K562 (cell line): ENCODE data around the gene LBHD2. TPM values are rescaled to one million over a fixed set of nuclear protein-coding genes. Genes with fewer than 3 reads are reported as not detected.

Experiments used
- ATAC-seq: fragments of 200-7000 bp; cut with Tn5 transposase; 3 replicates; pipeline ENCODE4 v1.9.1; 2020; ENCODE audit warnings: moderate library complexity
- BruUV-seq: library from RNA; stranded (reverse); fragments of 400-500 nt; replicated peaks from 2 replicates; lab custom pipeline; 2021; lab: Mats Ljungman, UMichigan
- CTCF ChIA-PET: fragments of 300-600 bp; formaldehyde crosslinking; extraction: SDS; loops from one replicate; lab custom pipeline; 2021; ENCODE audit warnings: low intra/inter-chr PET ratio; lab: Yijun Ruan, JAX
- POLR2A ChIA-PET: fragments of 300-600, 350-650 bp; sonication (Branson Sonifier 250); formaldehyde crosslinking; extraction: SDS; loops from one replicate; lab custom pipeline; 2021; ENCODE audit warnings: antibody characterized with exemption, inconsistent platforms; lab: Yijun Ruan, JAX
- DNase-seq, 4 experiments: peaks; one replicate each; pipeline versions ENCODE4 v3.0.0 to v3.0.0-alpha.2; 2011 to 2018; ENCODE audit warnings: low spot score in 3 of 4, mixed read lengths in 3 of 4; ENCODE audit errors: extremely low read depth in 1 of 4
- FAIRE-seq: peaks from 2 replicates; lab custom pipeline; 2011; peaks lifted over from hg19 to GRCh38; lab: Jason Lieb, UNC
- H2AFZ ChIP-seq: 2 replicates; pipeline ENCODE4 v1.6.0; 2011; ENCODE audit warnings: low read depth, low read length, control low read depth, inconsistent platforms
- H3K27ac ChIP-seq: fragments of 200-600 bp; 3 replicates; pipeline ENCODE4 v1.8.0; 2011; ENCODE audit warnings: low read depth, mild to moderate bottlenecking, control low read depth, inconsistent platforms, low read length, moderate library complexity, mixed read lengths; ENCODE audit errors: extremely low read depth
- H3K27me3 ChIP-seq, 2 experiments: fragments of 300-600 bp in 1 of 2; 2 replicates in 1 of 2; 3 replicates in 1 of 2; pipeline versions ENCODE4 v1.6.0 to v1.8.0; 2011; ENCODE audit warnings: inconsistent platforms in 2 of 2, low read length in 2 of 2, mild to moderate bottlenecking in 1 of 2, mixed read lengths in 1 of 2, moderate library complexity in 1 of 2; ENCODE audit not compliant: control insufficient read depth in 2 of 2, insufficient read depth in 2 of 2
- H3K36me3 ChIP-seq: fragments of 300-600 bp; 3 replicates; pipeline ENCODE4 v1.8.0; 2011; ENCODE audit warnings: mild to moderate bottlenecking, low read length, inconsistent platforms; ENCODE audit not compliant: control insufficient read depth, insufficient read depth
- H3K4me1 ChIP-seq, 2 experiments: fragments of 200-600 bp in 1 of 2; replicated peaks in 1 of 2; 2 replicates in 1 of 2; 3 replicates in 1 of 2; pipeline versions ENCODE4 v1.5.1 to v1.8.0; 2011; ENCODE audit warnings: inconsistent platforms in 2 of 2, low read length in 2 of 2, mild to moderate bottlenecking in 1 of 2, mixed read lengths in 1 of 2, moderate library complexity in 1 of 2; ENCODE audit not compliant: control insufficient read depth in 2 of 2, insufficient read depth in 2 of 2
- H3K4me2 ChIP-seq: 2 replicates; pipeline ENCODE4 v1.6.1; 2011; ENCODE audit warnings: low read length, control low read depth, inconsistent platforms, mixed read lengths; ENCODE audit not compliant: insufficient read depth
- H3K4me3 ChIP-seq: fragments of 200-600 bp; sonication (generic), shearing (Covaris generic); 2 replicates; pipeline ENCODE4 v1.5.1; 2016; ENCODE audit warnings: control low read depth, inconsistent platforms
- H3K79me2 ChIP-seq: fragments of 200-600 bp; 3 replicates; pipeline ENCODE4 v1.8.0; 2011; ENCODE audit warnings: low read length, inconsistent platforms; ENCODE audit not compliant: control insufficient read depth, insufficient read depth
- H3K9ac ChIP-seq, 2 experiments: 2 replicates each; pipeline versions ENCODE4 v1.6.0 to v1.6.1; 2011; ENCODE audit warnings: low read depth in 2 of 2, low read length in 2 of 2, control low read depth in 1 of 2, inconsistent platforms in 1 of 2, mild to moderate bottlenecking in 1 of 2, mixed read lengths in 1 of 2; ENCODE audit not compliant: insufficient read depth in 1 of 2
- H3K9me1 ChIP-seq: one replicate; pipeline ENCODE4 v1.6.0; 2011; ENCODE audit warnings: inconsistent platforms, mild to moderate bottlenecking, low read length, moderate library complexity; ENCODE audit not compliant: control insufficient read depth, insufficient read depth
- H3K9me3 ChIP-seq: replicated peaks from 2 replicates; pipeline ENCODE4 v1.5.1; 2011; ENCODE audit warnings: low read depth, low read length, inconsistent platforms; ENCODE audit not compliant: control insufficient read depth, insufficient read depth
- H4K20me1 ChIP-seq: replicated peaks from 2 replicates; pipeline ENCODE4 v1.6.1; 2011; ENCODE audit warnings: low read length, inconsistent platforms, mixed read lengths; ENCODE audit not compliant: control insufficient read depth, insufficient read depth
- CTCF ChIP-seq, 3 experiments: IDR thresholded peaks in 2 of 3; conservative IDR thresholded peaks in 1 of 3; 2 replicates each; pipeline ENCODE4 v1.5.1; 2011 to 2012; ENCODE audit warnings: low read length in 3 of 3, mild to moderate bottlenecking in 3 of 3, control low read depth in 2 of 3, improper control_type of control experiment in 1 of 3, inconsistent platforms in 1 of 3, low read depth in 1 of 3, mixed read lengths in 1 of 3, moderate library complexity in 1 of 3; ENCODE audit not compliant: insufficient read depth in 2 of 3
- MCM2 ChIP-seq: fragments of 450-650 bp; IDR thresholded peaks from 2 replicates; pipeline ENCODE4 v1.6.1; 2017; ENCODE audit warnings: low read depth, mild to moderate bottlenecking
- NFIC ChIP-seq: fragments of 450-650 bp; IDR thresholded peaks from 2 replicates; pipeline ENCODE4 v1.6.1; 2017; ENCODE audit warnings: mild to moderate bottlenecking, inconsistent platforms
- RAD21 ChIP-seq, 2 experiments: fragments of 250-450 bp in 1 of 2; fragments of 450-650 bp in 1 of 2; sonication (Bioruptor Pico) in 1 of 2; formaldehyde crosslinking in 1 of 2; IDR thresholded peaks in 1 of 2; conservative IDR thresholded peaks in 1 of 2; 2 replicates each; pipeline versions ENCODE4 v1.4.0 to v1.8.0; 2020 to 2022; ENCODE audit warnings: mild to moderate bottlenecking in 2 of 2, moderate library complexity in 1 of 2
- RUNX1 ChIP-seq: sonication (generic); IDR thresholded peaks from 2 replicates; pipeline ENCODE4 v1.6.1; 2016; ENCODE audit warnings: antibody characterized with exemption, low read depth
- SMAD1 ChIP-seq: fragments of 150-350 bp; IDR thresholded peaks from 2 replicates; pipeline ENCODE4 v1.6.1; 2014; ENCODE audit warnings: low read length, low read depth; ENCODE audit not compliant: partially characterized antibody
- SMC3 ChIP-seq: conservative IDR thresholded peaks from 2 replicates; pipeline ENCODE4 v1.6.1; 2011; ENCODE audit warnings: low read depth, low read length, improper control_type of control experiment; ENCODE audit not compliant: insufficient read depth
- SREBF2 ChIP-seq: sonication (generic); formaldehyde crosslinking; IDR thresholded peaks from 2 replicates; pipeline ENCODE4 v1.4.0; 2020; ENCODE audit warnings: mild to moderate bottlenecking, missing genetic modification reagents
- ZBTB2 ChIP-seq: fragments of 450-650 bp; IDR thresholded peaks from 2 replicates; pipeline ENCODE4 v1.6.1; 2016; ENCODE audit warnings: antibody characterized with exemption
- ZBTB34 ChIP-seq: fragments of 250-450 bp; sonication (Bioruptor Pico); IDR thresholded peaks from 2 replicates; pipeline ENCODE4 v1.8.0; 2021; ENCODE audit warnings: mild to moderate bottlenecking, moderate library complexity
- ZNF165 ChIP-seq: fragments of 250-450 bp; sonication (Bioruptor Pico); IDR thresholded peaks from 2 replicates; pipeline ENCODE4 v1.4.0; 2020; ENCODE audit warnings: borderline replicate concordance
- ZNF263 ChIP-seq: sonication (generic); formaldehyde crosslinking; IDR thresholded peaks from 2 replicates; pipeline ENCODE4 v1.8.0; 2022; ENCODE audit warnings: mild to moderate bottlenecking, missing genetic modification reagents, borderline replicate concordance
- ZNF384 ChIP-seq: IDR thresholded peaks from 2 replicates; pipeline ENCODE4 v1.6.1; 2012; ENCODE audit warnings: low read depth, low read length, improper control_type of control experiment
- WGBS: fragments of 100-300 bp; shearing (Covaris generic); methylation state at CpG from one replicate; pipeline ENCODE4 v1.1.6; 2016; ENCODE audit warnings: low coverage, mixed read lengths; ENCODE audit not compliant: insufficient coverage; ENCODE audit errors: missing lambda C conversion rate; 5-methylcytosine and 5-hydroxymethylcytosine counted together
- in situ Hi-C: fragments of 300-500 bp; cut with MboI; formaldehyde crosslinking; loops from 4 replicates; pipeline ENCODE4 v1.15.0; 2018; ENCODE audit warnings: inconsistent platforms, mixed read lengths
- intact Hi-C: fragments of 100-400 bp; cut with micrococcal nuclease; formaldehyde crosslinking; loops from 2 replicates; pipeline ENCODE4 v1.14.2; 2022
- polyA plus RNA-seq, 8 experiments: library from polyadenylated mRNA; depleted of rRNA in 4 of 8; stranded (reverse) in 5 of 8; unstranded in 3 of 8; fragments of >200 nt; fragmentation: Nextera tagmentation in 2 of 8; fragmentation: Illumina TruSeq in 1 of 8; extraction: Ambion mirVana in 2 of 8; extraction: Trizol in 1 of 8; gene quantifications; 2 replicates each; pipeline versions ENCODE4 v1.2.1 to v1.2.3, GENCODE V29; 2011 to 2014; ENCODE audit warnings: inconsistent platforms in 1 of 8, missing spikeins in 1 of 8
- total RNA-seq, 7 experiments: library from RNA; depleted of rRNA in 6 of 7; stranded (reverse); fragments of >200 nt in 6 of 7; fragmentation: Illumina TruSeq in 2 of 7; extraction: Trizol in 2 of 7; gene quantifications; 2 replicates each; pipeline versions ENCODE4 v1.2.1 to v1.2.3, GENCODE V29; 2011 to 2021; ENCODE audit warnings: low replicate concordance in 1 of 7
- TF ChIP-seq, protein P1 (sequence below), 2 experiments: fragments of 450-650 bp in 1 of 2; sonication (generic) in 1 of 2; formaldehyde crosslinking in 1 of 2; IDR thresholded peaks in 1 of 2; conservative IDR thresholded peaks in 1 of 2; 2 replicates each; pipeline versions ENCODE4 v1.6.1 to v1.8.1; 2016 to 2023; ENCODE audit warnings: mild to moderate bottlenecking in 2 of 2, moderate library complexity in 2 of 2, inconsistent platforms in 1 of 2, missing genetic modification reagents in 1 of 2

The LBHD2 gene
- total and polyA plus RNA-seq, 9 of the 15 experiments (the other 6 are each of a cell fraction or from before 2014, with no cell fraction given) = not detected

DNA sequence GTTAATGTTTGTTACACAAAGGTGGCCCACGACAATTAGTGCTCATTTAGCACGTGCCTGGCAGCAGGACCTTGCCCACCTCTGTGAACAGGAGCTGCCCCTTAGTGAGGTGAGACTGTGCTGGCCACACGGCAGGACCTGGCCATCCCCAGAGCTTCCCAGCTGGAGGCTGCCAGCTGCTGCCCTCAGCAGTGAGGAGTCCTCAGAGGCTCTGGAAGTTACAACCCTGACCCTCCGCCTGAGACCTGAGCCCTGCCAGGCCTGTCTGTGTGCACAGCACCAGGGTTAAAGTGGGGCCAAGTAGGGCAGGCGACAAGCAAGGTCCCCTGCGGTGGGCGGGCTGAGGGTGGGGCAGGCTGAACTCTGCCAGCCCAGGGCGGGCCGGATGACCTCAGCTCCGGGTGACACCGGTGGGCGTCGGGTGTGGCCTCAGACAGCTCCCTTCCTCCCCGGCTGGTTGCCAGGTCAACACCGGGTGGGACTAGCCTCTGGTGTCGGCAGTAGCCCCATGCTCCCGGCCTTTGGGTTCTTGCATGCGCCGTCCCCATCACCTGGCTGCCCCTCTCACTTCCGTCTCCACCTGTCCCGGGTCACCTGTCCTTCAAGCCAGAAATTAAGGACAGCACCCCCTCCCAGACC is 9.2 kb upstream of the LBHD2 start (continued):
- TF ChIP-seq ZBTB34 (CRISPR knock-in tag) = no peak

GRCh38 chr14:103078420-103078749 is 5.6 kb upstream of the LBHD2 start:
- H3K9ac ChIP-seq = no peak overlapping the region
- H3K79me2 ChIP-seq = no peaks in the 10 kb centered on the region
- no peak overlapping the region for H3K4me3 ChIP-seq
- BruUV-seq = no TSS peak
- 0 out of 2 replicates have a peak overlapping the region, but pooled peaks have one; percentile 45 for H2AFZ ChIP-seq
- ATAC-seq (peak; percentile 67), DNase-seq (peak; percentile 63 to 87 (median 70)), FAIRE-seq (peak; percentile 95)
- H3K9me3 ChIP-seq = no peaks in the 10 kb centered on the region
- WGBS = 2% methylated on average over 8 of the region's 9 CpGs
- H3K4me2 ChIP-seq = no peak overlapping the region
- in situ Hi-C loops = loop anchor here (5.0 kb wide), 1 partner anchor 209 kb away; no protein-coding TSS in a partner anchor
- no peak overlapping the region for H3K27ac ChIP-seq
- no peaks in the 10 kb centered on the region for H3K9me1 ChIP-seq
- H3K4me1 ChIP-seq = peaks cover 3 to 35% of the 10 kb centered on the region in 2 experiments; a peak in 4 of 5 replicates
- ChIA-PET POLR2A (no interaction called here), CTCF (interaction anchor here (1.1 to 1.2 kb wide), 2 partner anchors 214 to 215 kb away, joined by 3 to 4 read pairs; no protein-coding TSS in a partner anchor)
- no peaks in the 10 kb centered on the region for H4K20me1 ChIP-seq
- intact Hi-C loops = loop anchor here (2.0 to 10.0 kb wide), 2 partner anchors 214 to 466 kb away; no protein-coding TSS in a partner anchor
- no peaks in the 10 kb centered on the region; a peak in 1 of 5 replicates for H3K27me3 ChIP-seq
- no peaks in the 10 kb centered on the region for H3K36me3 ChIP-seq
- TF ChIP-seq ZNF263 (CRISPR knock-in tag) = peak; percentile 66
- peak; percentile 61 for TF ChIP-seq SMC3
- no peak for TF ChIP-seq RUNX1
- peak; percentile 98 for TF ChIP-seq NFIC
- no peak for TF ChIP-seq ZNF165 (CRISPR knock-in tag)
- peak; percentile 57 for TF ChIP-seq SMAD1
- TF ChIP-seq RAD21 (CRISPR knock-in tag; conservative IDR thresholded peaks at IDR 0.05 in 1 of 2, IDR thresholded peaks at IDR 0.05 in 1 of 2) = peak; percentile 24 to 73; a peak in 3 of 4 replicates
- no peak for TF ChIP-seq MCM2
- TF ChIP-seq ZNF384 = peak; percentile 75
- TF ChIP-seq, protein P1, sequence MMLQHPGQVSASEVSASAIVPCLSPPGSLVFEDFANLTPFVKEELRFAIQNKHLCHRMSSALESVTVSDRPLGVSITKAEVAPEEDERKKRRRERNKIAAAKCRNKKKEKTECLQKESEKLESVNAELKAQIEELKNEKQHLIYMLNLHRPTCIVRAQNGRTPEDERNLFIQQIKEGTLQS (IDR thresholded peaks at IDR 0.05) = no peak
- TF ChIP-seq, protein P1 (CRISPR knock-in tag; conservative IDR thresholded peaks at IDR 0.05) = no peak
- no peak for TF ChIP-seq SREBF2 (CRISPR knock-in tag)
- TF ChIP-seq ZBTB2 = no peak
- TF ChIP-seq CTCF (IDR thresholded peaks at IDR 0.05 in 2 of 3, conservative IDR thresholded peaks at IDR 0.05 in 1 of 3; ENCODE audit: insufficient read depth in 2 of 3, low read depth in 1 of 3, low read length in 3 of 3) = peak; percentile 78 to 81 (median 78)
